SK-N-SH treated with all-trans-retinoic acid at 6 μM for 48 hours (cell line): ENCODE data around the gene JRKL.

Experiments used
- ATAC-seq: fragments of 200-7000 bp; cut with Tn5 transposase; 3 replicates; pipeline ENCODE4 v1.9.1; 2020; ENCODE audit warnings: mild to moderate bottlenecking, moderate library complexity
- ARNTL ChIP-seq: fragments of 450-650 bp; formaldehyde crosslinking; IDR thresholded peaks from 2 replicates; pipeline ENCODE4 v1.5.0; 2020; ENCODE audit warnings: low read depth, mild to moderate bottlenecking, moderate library complexity, borderline replicate concordance
- BACH2 ChIP-seq: fragments of 250-450 bp; sonication (Bioruptor Pico); IDR thresholded peaks from 2 replicates; pipeline ENCODE4 v1.9.0; 2021; ENCODE audit warnings: mild to moderate bottlenecking, borderline replicate concordance
- CREB5 ChIP-seq: fragments of 250-450 bp; sonication (Bioruptor Pico); IDR thresholded peaks from 2 replicates; pipeline ENCODE4 v1.5.1; 2020; ENCODE audit warnings: low read depth, mild to moderate bottlenecking, moderate library complexity
- CSDC2 ChIP-seq: fragments of 250-450 bp; sonication (Bioruptor Pico); IDR thresholded peaks from 2 replicates; pipeline ENCODE4 v1.5.0; 2020; ENCODE audit warnings: mild to moderate bottlenecking, moderate library complexity
- CSRNP3 ChIP-seq: fragments of 250-450 bp; sonication (Bioruptor Pico); IDR thresholded peaks from 2 replicates; pipeline ENCODE4 v1.5.1; 2021; ENCODE audit warnings: mild to moderate bottlenecking, moderate library complexity
- ESRRG ChIP-seq: fragments of 250-450 bp; sonication (Bioruptor Pico); IDR thresholded peaks from 2 replicates; pipeline ENCODE4 v1.6.1; 2021; ENCODE audit warnings: mild to moderate bottlenecking
- GLIS3 ChIP-seq: fragments of 250-450 bp; sonication (Bioruptor Pico); IDR thresholded peaks from 2 replicates; pipeline ENCODE4 v1.5.0; 2020; ENCODE audit warnings: mild to moderate bottlenecking, moderate library complexity
- ISL1 ChIP-seq: fragments of 250-450 bp; sonication (Bioruptor Pico); IDR thresholded peaks from 2 replicates; pipeline ENCODE4 v2.1.2; 2022; ENCODE audit warnings: mild to moderate bottlenecking, moderate library complexity
- OSR1 ChIP-seq: fragments of 250-450 bp; sonication (Bioruptor Pico); IDR thresholded peaks from 2 replicates; pipeline ENCODE4 v1.8.0; 2022; ENCODE audit warnings: moderate library complexity, mild to moderate bottlenecking, inconsistent platforms
- POU6F1 ChIP-seq: fragments of 250-450 bp; sonication (Bioruptor Pico); IDR thresholded peaks from 2 replicates; pipeline ENCODE4 v1.8.0; 2021; ENCODE audit warnings: low read depth, mild to moderate bottlenecking, moderate library complexity, borderline replicate concordance
- PPARA ChIP-seq: fragments of 250-450 bp; sonication (Bioruptor Pico); IDR thresholded peaks from 2 replicates; pipeline ENCODE4 v1.5.0; 2020; ENCODE audit warnings: mild to moderate bottlenecking, borderline replicate concordance
- RARB ChIP-seq: fragments of 250-450 bp; sonication (Bioruptor Pico); IDR thresholded peaks from 2 replicates; pipeline ENCODE4 v1.8.0; 2021; ENCODE audit warnings: mild to moderate bottlenecking, moderate library complexity
- SNAI2 ChIP-seq: fragments of 250-450 bp; sonication (Bioruptor Pico); IDR thresholded peaks from 2 replicates; pipeline ENCODE4 v1.5.0; 2020; ENCODE audit warnings: mild to moderate bottlenecking, moderate library complexity
- TCF4 ChIP-seq: fragments of 250-450 bp; sonication (Bioruptor Pico); IDR thresholded peaks from 2 replicates; pipeline ENCODE4 v1.8.0; 2021; ENCODE audit warnings: mild to moderate bottlenecking, moderate library complexity, borderline replicate concordance
- TOX ChIP-seq: fragments of 250-450 bp; sonication (Bioruptor Pico); IDR thresholded peaks from 2 replicates; pipeline ENCODE4 v1.8.0; 2021; ENCODE audit warnings: mild to moderate bottlenecking, moderate library complexity, borderline replicate concordance
- ZC3H10 ChIP-seq: fragments of 250-450 bp; sonication (Bioruptor Pico); IDR thresholded peaks from 2 replicates; pipeline ENCODE4 v1.5.1; 2021; ENCODE audit warnings: mild to moderate bottlenecking, moderate library complexity
- ZFP3 ChIP-seq: fragments of 250-450 bp; sonication (Bioruptor Pico); IDR thresholded peaks from 2 replicates; pipeline ENCODE4 v1.5.0; 2020; ENCODE audit warnings: mild to moderate bottlenecking, moderate library complexity
- ZFP30 ChIP-seq: fragments of 450-650 bp; formaldehyde crosslinking; IDR thresholded peaks from 2 replicates; pipeline ENCODE4 v1.5.0; 2022; ENCODE audit warnings: mild to moderate bottlenecking, moderate library complexity
- ZNF565 ChIP-seq: fragments of 450-650 bp; formaldehyde crosslinking; conservative IDR thresholded peaks from 2 replicates; pipeline ENCODE4 v1.5.0; 2020; ENCODE audit warnings: low read depth, mild to moderate bottlenecking, moderate library complexity
- ZNF70 ChIP-seq: fragments of 450-650 bp; formaldehyde crosslinking; IDR thresholded peaks from 2 replicates; pipeline ENCODE4 v1.5.0; 2020; ENCODE audit warnings: mild to moderate bottlenecking, moderate library complexity
- ZNF8 ChIP-seq: fragments of 450-650 bp; formaldehyde crosslinking; IDR thresholded peaks from 2 replicates; pipeline ENCODE4 v1.5.0; 2020; ENCODE audit warnings: mild to moderate bottlenecking, moderate library complexity
- TF ChIP-seq, protein P1 (sequence below): fragments of 250-450 bp; sonication (Bioruptor Pico); IDR thresholded peaks from 2 replicates; pipeline ENCODE4 v1.8.0; 2020; ENCODE audit warnings: mild to moderate bottlenecking, moderate library complexity, borderline replicate concordance

The JRKL gene

GRCh38 chr11:96391698-96392307, 2.0 kb downstream of the JRKL start:
- no peak for TF ChIP-seq CREB5 (CRISPR knock-in tag)
- no peak for TF ChIP-seq PPARA (CRISPR knock-in tag)
- no peak for TF ChIP-seq ZC3H10
- TF ChIP-seq ISL1: no peak
- no peak for TF ChIP-seq ZFP3 (CRISPR knock-in tag)
- TF ChIP-seq BACH2 (CRISPR knock-in tag): no peak
- no peak for TF ChIP-seq ARNTL (CRISPR knock-in tag)
- TF ChIP-seq ESRRG: no peak
- no peak for TF ChIP-seq ZNF565
- TF ChIP-seq RARB (CRISPR knock-in tag): no peak
- TF ChIP-seq CSRNP3 (CRISPR knock-in tag): no peak
- no peak for TF ChIP-seq OSR1 (CRISPR knock-in tag)
- no peak for TF ChIP-seq TOX
- TF ChIP-seq, protein P1, sequence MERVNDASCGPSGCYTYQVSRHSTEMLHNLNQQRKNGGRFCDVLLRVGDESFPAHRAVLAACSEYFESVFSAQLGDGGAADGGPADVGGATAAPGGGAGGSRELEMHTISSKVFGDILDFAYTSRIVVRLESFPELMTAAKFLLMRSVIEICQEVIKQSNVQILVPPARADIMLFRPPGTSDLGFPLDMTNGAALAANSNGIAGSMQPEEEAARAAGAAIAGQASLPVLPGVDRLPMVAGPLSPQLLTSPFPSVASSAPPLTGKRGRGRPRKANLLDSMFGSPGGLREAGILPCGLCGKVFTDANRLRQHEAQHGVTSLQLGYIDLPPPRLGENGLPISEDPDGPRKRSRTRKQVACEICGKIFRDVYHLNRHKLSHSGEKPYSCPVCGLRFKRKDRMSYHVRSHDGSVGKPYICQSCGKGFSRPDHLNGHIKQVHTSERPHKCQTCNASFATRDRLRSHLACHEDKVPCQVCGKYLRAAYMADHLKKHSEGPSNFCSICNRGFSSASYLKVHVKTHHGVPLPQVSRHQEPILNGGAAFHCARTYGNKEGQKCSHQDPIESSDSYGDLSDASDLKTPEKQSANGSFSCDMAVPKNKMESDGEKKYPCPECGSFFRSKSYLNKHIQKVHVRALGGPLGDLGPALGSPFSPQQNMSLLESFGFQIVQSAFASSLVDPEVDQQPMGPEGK (CRISPR knock-in tag): no peak
- no peak for TF ChIP-seq ZNF70 (CRISPR knock-in tag)
- TF ChIP-seq ZNF8 (CRISPR knock-in tag): no peak
- no peak for TF ChIP-seq SNAI2 (CRISPR knock-in tag)
- no peak for TF ChIP-seq CSDC2 (CRISPR knock-in tag)
- TF ChIP-seq ZFP30 (CRISPR knock-in tag): no peak
- no peak for ATAC-seq

- no peak for ATAC-seq
- TF ChIP-seq TCF4 (CRISPR knock-in tag) (no peak), GLIS3 (CRISPR knock-in tag) (no peak), POU6F1 (no peak)
- TF ChIP-seq, protein P1 (CRISPR knock-in tag): no peak
These were observed 4.0 kb downstream of the JRKL start for GRCh38 chr11:96393753-96394348.

GRCh38 chr11:96394773-96395172, 5.0 kb downstream of the JRKL start:
- no peak for ATAC-seq
- TF ChIP-seq TCF4 (CRISPR knock-in tag): no peak
- TF ChIP-seq ZFP3 (CRISPR knock-in tag): no peak
- TF ChIP-seq ISL1: peak; percentile 78

DNA sequence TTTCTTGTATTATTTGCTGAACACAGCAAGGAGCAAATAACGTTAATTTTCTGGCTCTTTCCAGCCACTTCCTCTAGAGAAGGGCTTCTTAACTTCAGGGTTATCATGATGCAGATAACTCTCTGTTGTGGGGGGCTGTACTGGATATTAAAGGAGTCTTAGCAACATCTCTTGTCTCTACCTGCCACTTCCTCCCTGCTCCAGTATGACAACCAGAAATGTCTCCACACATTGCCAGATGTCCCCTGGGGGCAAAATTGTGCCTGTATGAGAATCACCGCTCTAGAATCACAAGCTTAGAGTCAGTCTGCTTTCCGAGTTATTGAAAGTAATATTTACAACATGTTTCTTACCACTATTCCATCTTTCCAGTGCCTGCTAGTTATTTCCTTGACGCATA, 6.8 kb downstream of the JRKL start:
- ATAC-seq: no peak
- TF ChIP-seq ISL1: no peak
- no peak for TF ChIP-seq TOX
- TF ChIP-seq ARNTL (CRISPR knock-in tag): no peak
- no peak for TF ChIP-seq ZNF70 (CRISPR knock-in tag)
- TF ChIP-seq RARB (CRISPR knock-in tag): no peak
- TF ChIP-seq, protein P1 (CRISPR knock-in tag): no peak
- TF ChIP-seq ZC3H10: no peak
- TF ChIP-seq TCF4 (CRISPR knock-in tag): no peak
- TF ChIP-seq CREB5 (CRISPR knock-in tag): no peak
- TF ChIP-seq POU6F1: no peak
- TF ChIP-seq ZNF8 (CRISPR knock-in tag): no peak
